Rectal smooth muscle tissue (tissue), 1 donor: ENCODE measurements around the gene KCNJ9.

ENCODE experiments used
- H3K27ac ChIP-seq: one replicate; pipeline ENCODE4 v1.7.0; 2013; ENCODE audit warnings: low read depth, low read length, inconsistent platforms
- H3K27me3 ChIP-seq: one replicate; pipeline ENCODE4 v1.7.0; 2013; ENCODE audit warnings: low read length; ENCODE audit not compliant: control insufficient read depth, insufficient read depth
- H3K36me3 ChIP-seq: one replicate; pipeline ENCODE4 v1.7.0; 2013; ENCODE audit warnings: low read length; ENCODE audit not compliant: control insufficient read depth, insufficient read depth
- H3K4me1 ChIP-seq: one replicate; pipeline ENCODE4 v1.7.0; 2013; ENCODE audit warnings: low read length; ENCODE audit not compliant: control insufficient read depth, insufficient read depth
- H3K4me3 ChIP-seq: one replicate; pipeline ENCODE4 v1.7.0; 2013; ENCODE audit warnings: low read length
- H3K9ac ChIP-seq: one replicate; pipeline ENCODE4 v1.7.0; 2013; ENCODE audit warnings: low read length

Gene KCNJ9

DNA sequence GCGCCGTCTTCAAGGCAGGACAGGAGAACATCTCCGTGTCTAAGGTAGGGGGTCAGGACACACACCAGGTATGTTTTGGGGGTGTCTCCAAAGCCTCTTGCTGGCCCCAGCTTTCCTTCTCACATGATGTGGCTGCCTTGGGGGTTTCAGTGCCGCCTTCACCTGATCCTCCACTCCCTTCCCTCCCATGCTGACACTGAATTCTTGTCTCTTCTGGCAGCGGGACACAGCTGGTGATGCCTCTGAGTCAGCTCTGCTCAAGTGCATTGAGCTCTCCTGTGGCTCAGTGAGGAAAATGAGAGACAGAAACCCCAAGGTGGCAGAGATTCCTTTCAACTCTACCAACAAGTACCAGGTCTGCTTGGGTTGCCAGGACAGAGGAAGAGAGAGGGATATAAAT is 47.7 kb downstream of the KCNJ9 start:
- no peak overlapping the region for H3K4me3 ChIP-seq
- H3K36me3 ChIP-seq = peaks cover 19% of the 10 kb centered on the region
- no peak overlapping the region for H3K9ac ChIP-seq
- H3K27me3 ChIP-seq = no peaks in the 10 kb centered on the region
- H3K27ac ChIP-seq = no peak overlapping the region
- peaks cover 7% of the 10 kb centered on the region for H3K4me1 ChIP-seq

- Histone ChIP-seq H3K27ac (no peak overlapping the region), H3K9ac (no peak overlapping the region), H3K27me3 (no peaks in the 10 kb centered on the region), H3K36me3 (peaks cover 19% of the 10 kb centered on the region), H3K4me1 (peaks cover 3% of the 10 kb centered on the region), H3K4me3 (no peak overlapping the region)
Observed at GRCh38 chr1:160129558-160129957, 48.2 kb downstream of the KCNJ9 start.

DNA sequence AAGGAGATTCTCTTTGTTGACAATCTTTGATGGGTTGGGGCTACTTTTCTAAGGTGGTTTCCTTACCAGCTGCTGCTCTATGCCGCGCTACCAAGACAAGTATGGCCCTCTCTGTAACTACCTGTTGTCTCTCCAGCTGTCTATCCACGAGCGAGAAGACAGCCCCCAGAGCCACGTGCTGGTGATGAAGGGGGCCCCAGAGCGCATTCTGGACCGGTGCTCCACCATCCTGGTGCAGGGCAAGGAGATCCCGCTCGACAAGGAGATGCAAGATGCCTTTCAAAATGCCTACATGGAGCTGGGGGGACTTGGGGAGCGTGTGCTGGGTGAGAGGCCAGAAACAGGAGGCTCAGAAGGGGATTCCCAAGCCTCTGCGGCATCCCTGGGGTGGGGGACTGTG is 48.6 kb downstream of the KCNJ9 start:
- H3K36me3 ChIP-seq = peaks cover 19% of the 10 kb centered on the region
- no peak overlapping the region for H3K4me3 ChIP-seq
- H3K9ac ChIP-seq = no peak overlapping the region
- no peak overlapping the region for H3K27ac ChIP-seq
- H3K4me1 ChIP-seq = no peaks in the 10 kb centered on the region
- H3K27me3 ChIP-seq = no peaks in the 10 kb centered on the region

- H3K27me3 ChIP-seq = no peaks in the 10 kb centered on the region
- no peak overlapping the region for H3K27ac ChIP-seq
- no peak overlapping the region for H3K9ac ChIP-seq
- H3K4me3 ChIP-seq = no peak overlapping the region
- H3K4me1 ChIP-seq = no peaks in the 10 kb centered on the region
- H3K36me3 ChIP-seq = peaks cover 19% of the 10 kb centered on the region
Observed at GRCh38 chr1:160130486-160130885, 49.1 kb downstream of the KCNJ9 start.

DNA sequence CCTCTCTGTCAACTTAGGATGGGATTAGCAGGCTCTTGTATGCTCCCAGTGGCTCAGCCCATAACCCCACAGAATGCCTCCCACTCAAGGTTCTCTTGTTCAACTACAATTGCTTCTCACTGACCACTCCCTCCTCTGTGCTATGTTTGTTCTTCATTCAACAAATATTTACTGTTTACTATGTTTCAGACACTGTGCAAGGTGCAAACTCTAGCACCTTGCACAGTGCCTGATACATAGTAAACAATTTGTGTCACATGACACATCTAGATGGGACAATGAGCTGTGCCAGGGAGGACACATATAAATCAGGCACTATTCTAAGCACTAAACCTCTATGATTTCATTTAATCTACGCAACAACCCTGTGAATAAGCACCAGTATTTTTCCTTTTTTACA is 49.6 kb downstream of the KCNJ9 start:
- H3K9ac ChIP-seq = no peak overlapping the region
- H3K27ac ChIP-seq = peak overlapping the region; percentile 4
- no peaks in the 10 kb centered on the region for H3K27me3 ChIP-seq
- H3K36me3 ChIP-seq = peaks cover 24% of the 10 kb centered on the region
- H3K4me3 ChIP-seq = no peak overlapping the region
- H3K4me1 ChIP-seq = no peaks in the 10 kb centered on the region

DNA sequence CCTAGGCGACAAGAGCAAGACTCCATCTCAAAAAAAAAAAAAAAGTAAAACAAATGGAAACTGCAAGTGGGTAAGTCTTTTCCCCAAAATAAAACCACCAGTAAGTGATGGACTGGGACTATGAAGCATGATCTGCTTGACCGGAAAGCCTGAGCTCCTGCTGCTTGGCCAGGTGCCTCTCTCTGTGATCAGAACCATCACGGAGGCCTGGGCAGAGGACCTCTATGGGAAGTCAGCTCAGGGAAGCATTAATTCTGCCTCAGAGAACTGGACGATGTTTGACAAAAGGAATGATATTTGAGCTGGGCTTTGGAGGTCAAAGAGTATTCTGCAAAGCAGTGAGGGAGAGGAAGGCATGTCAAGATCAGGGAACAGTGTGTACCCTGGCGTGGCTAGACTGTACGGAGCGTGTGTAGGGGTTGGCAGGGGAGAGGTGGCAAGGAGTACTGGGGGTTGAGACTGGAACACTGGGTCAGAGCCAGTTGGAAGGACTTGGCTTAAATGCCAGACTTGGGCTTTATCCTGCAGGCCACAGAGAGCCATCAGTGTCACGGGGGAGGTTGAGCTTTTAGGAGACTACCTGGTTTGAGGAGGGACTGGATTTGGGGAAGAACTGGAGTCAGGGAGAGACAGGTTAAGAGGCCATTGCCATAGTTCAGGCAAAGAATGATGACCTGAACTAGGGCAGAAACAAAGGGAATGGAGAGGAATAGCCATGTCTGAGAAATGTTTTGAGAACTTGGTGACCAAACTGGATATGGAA is 50.6 kb downstream of the KCNJ9 start:
- Histone ChIP-seq H3K9ac (no peak overlapping the region), H3K27ac (peak overlapping the region; percentile 21), H3K4me3 (no peak overlapping the region), H3K36me3 (peaks cover 28% of the 10 kb centered on the region), H3K4me1 (no peaks in the 10 kb centered on the region), H3K27me3 (no peaks in the 10 kb centered on the region)

DNA sequence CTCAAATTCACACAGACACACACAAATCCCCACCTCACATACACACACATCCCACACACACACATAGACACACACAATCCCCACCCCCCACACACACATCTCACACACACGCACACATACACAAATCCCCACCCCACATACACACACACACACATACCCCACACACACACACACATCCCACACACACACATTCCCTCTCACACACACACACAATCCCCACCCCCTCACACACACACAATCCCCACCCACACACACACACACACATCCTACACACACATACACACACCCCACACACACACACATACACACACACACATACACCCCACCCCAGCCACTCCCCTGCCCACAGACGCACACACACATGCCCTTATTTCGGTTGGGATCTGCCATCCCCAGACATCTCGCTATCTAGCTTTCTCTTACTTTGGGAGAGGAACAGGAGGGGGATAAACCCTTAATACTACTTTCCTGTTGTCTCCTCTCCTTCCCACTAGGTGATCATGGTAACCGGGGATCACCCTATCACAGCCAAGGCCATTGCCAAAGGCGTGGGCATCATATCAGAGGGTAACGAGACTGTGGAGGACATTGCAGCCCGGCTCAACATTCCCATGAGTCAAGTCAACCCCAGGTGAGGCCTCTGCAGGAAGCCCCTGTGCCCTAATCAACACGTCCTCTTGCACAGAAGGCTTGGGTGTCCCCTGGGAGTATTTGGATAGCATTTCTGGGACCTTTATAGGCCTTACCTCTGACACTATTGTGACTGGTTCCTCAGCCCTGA is 52.8 kb downstream of the KCNJ9 start:
- no peaks in the 10 kb centered on the region for H3K4me1 ChIP-seq
- peaks cover 17% of the 10 kb centered on the region for H3K36me3 ChIP-seq
- H3K27ac ChIP-seq = no peak overlapping the region
- no peak overlapping the region for H3K9ac ChIP-seq
- no peaks in the 10 kb centered on the region for H3K27me3 ChIP-seq
- no peak overlapping the region for H3K4me3 ChIP-seq

GRCh38 chr1:160134791-160135572 is 53.6 kb downstream of the KCNJ9 start:
- Histone ChIP-seq H3K27me3 (no peaks in the 10 kb centered on the region), H3K4me1 (no peaks in the 10 kb centered on the region), H3K27ac (no peak overlapping the region), H3K9ac (no peak overlapping the region), H3K4me3 (no peak overlapping the region), H3K36me3 (peaks cover 17% of the 10 kb centered on the region)

DNA sequence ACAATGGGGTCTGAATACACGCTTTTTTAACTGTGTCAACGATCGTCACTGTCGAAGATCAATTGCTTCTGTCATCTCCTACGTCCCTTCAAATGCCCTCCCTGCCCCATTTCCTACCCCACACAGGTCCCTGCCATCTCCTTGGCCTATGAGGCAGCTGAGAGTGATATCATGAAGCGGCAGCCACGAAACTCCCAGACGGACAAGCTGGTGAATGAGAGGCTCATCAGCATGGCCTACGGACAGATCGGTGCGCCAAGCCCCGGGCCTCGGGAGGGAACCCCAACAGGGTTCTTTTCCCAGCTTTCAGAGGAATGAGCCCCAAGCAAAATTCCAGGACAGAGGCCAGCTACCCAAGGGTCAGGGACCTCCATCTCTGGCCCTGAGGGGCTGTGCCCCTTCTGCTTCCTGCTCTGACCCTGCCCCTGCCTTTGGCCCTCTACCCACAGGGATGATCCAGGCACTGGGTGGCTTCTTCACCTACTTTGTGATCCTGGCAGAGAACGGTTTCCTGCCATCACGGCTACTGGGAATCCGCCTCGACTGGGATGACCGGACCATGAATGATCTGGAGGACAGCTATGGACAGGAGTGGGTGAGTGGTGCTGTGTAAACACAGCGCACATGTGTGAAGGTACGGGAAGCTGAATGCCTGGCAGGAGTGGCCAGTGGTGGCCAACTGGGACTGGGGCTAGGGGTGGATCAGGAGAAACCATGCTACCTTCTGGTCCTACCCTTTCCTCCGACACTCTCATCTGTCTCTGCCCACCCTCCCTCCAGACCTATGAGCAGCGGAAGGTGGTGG is 55.0 kb downstream of the KCNJ9 start:
- Histone ChIP-seq H3K27ac (no peak overlapping the region), H3K4me3 (no peak overlapping the region), H3K36me3 (peaks cover 9% of the 10 kb centered on the region), H3K4me1 (no peaks in the 10 kb centered on the region), H3K9ac (no peak overlapping the region), H3K27me3 (no peaks in the 10 kb centered on the region)

DNA sequence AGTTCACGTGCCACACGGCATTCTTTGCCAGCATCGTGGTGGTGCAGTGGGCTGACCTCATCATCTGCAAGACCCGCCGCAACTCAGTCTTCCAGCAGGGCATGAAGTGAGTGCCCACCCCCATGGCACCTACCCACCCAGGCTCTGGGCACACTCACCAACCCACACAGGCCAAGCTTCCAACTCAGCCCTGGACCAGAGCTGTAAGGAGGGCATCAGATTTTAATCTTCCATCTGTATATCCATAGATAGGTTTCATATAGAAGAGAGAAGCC is 55.5 kb downstream of the KCNJ9 start:
- Histone ChIP-seq H3K27ac (no peak overlapping the region), H3K4me3 (no peak overlapping the region), H3K9ac (no peak overlapping the region), H3K36me3 (peaks cover 9% of the 10 kb centered on the region), H3K27me3 (no peaks in the 10 kb centered on the region), H3K4me1 (no peaks in the 10 kb centered on the region)

DNA sequence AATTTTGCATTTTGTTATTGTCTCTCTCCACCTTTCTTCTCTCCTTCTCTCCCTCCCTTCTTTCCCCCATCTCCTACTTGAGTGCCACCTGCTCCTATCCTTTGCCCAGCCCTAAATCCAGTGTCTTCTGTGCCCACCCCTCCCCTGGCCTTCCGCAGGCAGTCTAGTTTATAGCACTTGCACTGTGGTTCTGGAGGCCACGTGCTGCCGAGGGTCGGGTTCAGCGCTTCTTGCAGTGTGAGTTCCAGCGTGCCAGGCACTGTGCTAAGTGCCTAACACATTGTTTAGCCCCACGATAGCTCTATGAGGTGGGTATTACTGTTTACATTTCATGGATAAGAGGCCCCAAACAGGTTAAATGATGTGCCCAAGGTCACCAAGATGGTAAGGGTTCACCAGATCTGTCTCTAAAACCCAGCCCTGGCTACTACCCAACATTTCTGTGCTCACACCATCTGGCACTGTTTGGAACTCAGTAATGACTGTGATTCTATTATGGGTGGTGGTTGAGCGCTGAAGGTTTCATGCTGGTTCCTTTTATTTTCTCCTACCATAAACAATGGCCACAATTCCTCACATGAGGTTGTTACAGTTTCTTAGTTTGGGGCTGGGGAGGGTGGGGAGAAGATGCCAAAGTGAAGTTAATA is 56.0 kb downstream of the KCNJ9 start:
- peak overlapping the region; percentile 19 for H3K27ac ChIP-seq
- no peaks in the 10 kb centered on the region for H3K4me1 ChIP-seq
- no peak overlapping the region for H3K4me3 ChIP-seq
- H3K36me3 ChIP-seq = peaks cover 9% of the 10 kb centered on the region
- H3K9ac ChIP-seq = no peak overlapping the region
- H3K27me3 ChIP-seq = no peaks in the 10 kb centered on the region
